Left cardiac atrium (tissue), 4 donors: Measurements from ENCODE around the gene TNS3. TPM values are rescaled to one million over a fixed set of nuclear protein-coding genes. Genes with fewer than 3 reads are reported as not detected.

ENCODE experiments used
- ATAC-seq, 2 donors: fragments of 200-7000 bp; cut with Tn5 transposase; one replicate each; pipeline ENCODE4 v1.9.1; 2020; ENCODE audit warnings: mild to moderate bottlenecking in 2 of 2, moderate library complexity in 2 of 2
- DNase-seq: peaks from one replicate; pipeline ENCODE4 v3.0.0-alpha.2; 2020
- intact Hi-C, 2 donors: fragments of 100-400 bp; cut with DNase I; formaldehyde crosslinking; loops; one replicate each; pipeline versions ENCODE4 v1.14.1 to v1.15.1; 2022 to 2023
- total RNA-seq, 2 donors: library from RNA; stranded (reverse); fragmentation: NEBNext Ultra II Directional; extraction: Animal tissue kit (Norgen Biotek cat#: 25700); gene quantifications; one replicate each; pipeline ENCODE4 v1.2.1, GENCODE V29; 2021
- donor health status: DM: no; HTN: yes; CAD: no.
- donor health status: DM: no; HTN: yes; CAD: no; lungs with severe emphysema.
- donor health status: DM: yes; HTN: yes; CAD: no.
- donor health status: Dilated cardiomyopathy.

The TNS3 gene
- total RNA-seq, 2 donors from 2014 or later = 51.4 to 66.9 TPM

DNA sequence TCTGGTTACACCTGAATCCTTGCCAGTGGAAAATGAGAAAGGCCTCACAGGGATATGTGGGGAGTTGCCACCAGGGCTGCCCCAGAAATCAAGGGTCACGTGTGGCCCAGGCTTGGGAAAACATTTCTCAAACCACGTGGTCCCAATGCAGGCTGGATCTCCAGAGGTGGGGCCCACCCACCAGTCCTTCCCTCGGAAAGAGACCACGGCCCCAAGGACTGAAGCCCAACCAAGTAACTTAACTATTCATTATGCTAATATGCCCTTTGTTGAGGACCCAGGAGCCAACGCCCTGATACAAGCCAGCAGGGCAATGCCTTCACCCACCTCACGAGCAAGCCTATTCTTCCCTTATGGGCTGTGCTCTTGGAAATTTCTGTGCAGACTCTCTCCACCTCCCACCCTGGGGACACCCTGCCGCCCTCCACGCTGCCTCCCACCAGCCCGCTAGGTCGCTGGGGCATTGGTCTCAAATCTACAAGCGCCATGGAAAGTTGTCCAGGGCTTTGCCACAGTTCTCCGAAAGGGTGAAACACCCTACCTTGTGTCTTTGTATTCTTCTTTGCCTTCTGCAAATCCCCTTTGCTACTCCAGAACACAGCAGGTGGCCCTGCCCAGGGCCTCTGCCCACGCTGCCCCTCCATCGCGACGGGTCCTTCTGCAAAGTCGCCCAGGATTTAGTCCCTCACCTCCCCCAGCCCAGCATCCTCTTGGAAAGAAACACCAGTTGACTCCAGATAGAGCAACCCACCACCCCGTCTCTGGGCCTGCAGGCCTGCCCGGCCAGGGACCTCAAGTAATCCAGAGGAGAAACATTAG, 8.8 kb downstream of the TNS3 start:
- intact Hi-C loops = loop anchor here in 1 of 2 donors (10.0 kb wide), 1 partner anchor 128 kb away; no protein-coding TSS in a partner anchor
- ATAC-seq (no peak), DNase-seq (no peak)

DNA sequence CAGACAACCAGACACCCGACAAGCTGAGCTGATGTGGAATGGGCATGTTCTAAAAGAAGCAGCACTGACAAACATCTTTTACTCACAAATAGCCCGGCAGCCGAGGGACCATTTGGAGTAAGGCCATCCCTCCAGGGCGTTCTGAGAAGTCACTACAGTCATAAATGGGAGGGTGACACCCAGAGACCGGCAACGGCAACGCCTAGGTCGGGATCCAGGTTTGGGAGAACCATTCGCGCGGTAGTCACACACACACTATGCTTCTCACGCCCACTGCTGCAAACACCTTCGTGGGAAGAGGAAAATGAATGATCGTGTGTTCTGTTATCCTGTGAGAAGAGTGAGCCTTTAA, 9.8 kb downstream of the TNS3 start:
- DNase-seq (no peak), ATAC-seq (peak; percentile 1 to 3)
- intact Hi-C loops = loop anchor here in 1 of 2 donors (10.0 kb wide), 1 partner anchor 127 kb away; no protein-coding TSS in a partner anchor

- intact Hi-C loops = loop anchor here in 1 of 2 donors (10.0 kb wide), 1 partner anchor 127 kb away; no protein-coding TSS in a partner anchor
- ATAC-seq (peak; percentile 82 to 85), DNase-seq (peak; percentile 88)
Measured at GRCh38 chr7:47571331-47572093, 10.4 kb downstream of the TNS3 start.

DNA sequence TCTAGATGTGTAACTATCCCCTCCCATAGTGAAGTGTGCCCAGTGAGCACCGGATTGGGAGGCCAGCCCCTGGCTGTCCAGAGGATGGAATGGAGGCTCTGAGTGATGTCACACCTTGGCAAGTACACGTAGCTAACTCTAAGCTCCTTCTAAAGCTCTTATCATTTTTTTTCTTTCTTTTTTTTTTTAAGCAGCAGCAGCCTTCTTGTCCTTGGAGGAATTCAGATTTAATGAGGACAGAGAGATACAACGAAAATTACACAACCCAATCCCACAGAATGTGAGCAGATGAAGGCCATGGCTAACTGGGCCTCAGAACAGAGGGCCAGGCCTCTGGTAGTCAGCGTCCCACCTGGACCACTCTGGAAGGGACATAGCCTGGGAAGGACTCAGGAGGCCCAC, 11.3 kb downstream of the TNS3 start:
- ATAC-seq (peak; percentile 50 to 75), DNase-seq (peak; percentile 58)
- intact Hi-C loops = loop anchor here in 1 of 2 donors (10.0 kb wide), 1 partner anchor 126 kb away; no protein-coding TSS in a partner anchor

DNA sequence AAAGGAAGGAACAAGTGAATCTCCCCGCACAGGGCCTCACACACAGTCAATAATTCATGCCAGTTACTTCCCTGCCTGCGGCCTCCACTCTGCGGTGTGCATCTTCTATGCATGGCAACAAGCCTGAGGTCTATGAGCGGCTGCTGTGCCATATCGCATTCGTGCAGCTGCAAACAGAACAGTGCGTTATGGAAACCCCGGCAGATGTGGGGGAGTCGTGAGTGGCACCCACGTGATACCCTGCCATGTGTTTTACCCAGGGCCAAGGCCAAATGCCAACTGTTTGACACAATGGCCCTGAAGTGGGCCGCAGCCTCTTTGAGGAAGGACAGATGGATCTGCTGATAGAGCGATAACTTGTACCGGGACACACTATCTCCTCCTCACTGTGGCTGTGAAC, 13.4 kb downstream of the TNS3 start:
- no peak for DNase-seq

DNA sequence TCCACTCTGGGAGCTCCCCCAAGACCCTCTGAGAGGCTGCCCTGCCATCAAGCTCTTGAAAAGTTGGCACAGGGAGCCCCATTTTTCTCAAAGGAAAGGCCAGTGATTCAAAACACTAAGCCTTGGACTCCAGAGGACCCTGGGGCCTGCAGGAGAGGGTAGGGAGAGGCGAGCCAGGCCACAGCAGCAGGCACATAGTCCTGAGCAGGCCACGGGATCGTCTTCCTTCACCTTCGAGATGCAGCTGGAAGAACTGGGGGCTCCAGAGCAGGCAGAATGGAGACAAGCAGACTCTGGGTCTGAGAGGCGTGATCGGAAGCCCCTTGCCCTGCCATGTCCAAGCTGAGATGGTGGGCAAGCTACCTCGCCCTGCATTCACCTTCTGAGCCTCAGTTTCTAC, 13.9 kb downstream of the TNS3 start:
- ATAC-seq (no peak), DNase-seq (no peak)
- intact Hi-C loops = no loop called here

More for the DNA sequence above, 13.4 kb downstream of the TNS3 start:
- intact Hi-C loops = no loop called here
- ATAC-seq = no peak

- ATAC-seq (no peak), DNase-seq (no peak)
- intact Hi-C loops = no loop called here
Measured at GRCh38 chr7:47565640-47566250, 16.2 kb downstream of the TNS3 start.

DNA sequence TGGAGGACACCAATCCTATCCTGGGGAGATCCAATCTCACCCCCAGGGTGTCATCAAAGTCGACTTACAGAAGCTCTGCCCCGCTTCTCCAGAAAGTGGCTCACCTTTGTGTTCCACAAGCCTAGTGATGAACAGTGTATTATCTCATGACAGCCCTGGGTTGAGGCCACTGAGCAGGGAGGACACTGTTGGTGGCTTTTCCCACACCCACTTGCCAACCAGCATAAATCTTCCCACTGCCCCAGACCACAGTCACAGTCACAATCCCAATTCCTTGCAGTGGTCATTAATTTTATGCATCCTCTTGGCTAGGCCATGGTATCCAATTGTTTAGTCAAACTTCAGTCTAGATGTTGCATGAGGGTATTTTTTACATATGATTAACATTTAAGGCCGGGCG, 18.4 kb downstream of the TNS3 start:
- DNase-seq (no peak), ATAC-seq (no peak)
- intact Hi-C loops = no loop called here

GRCh38 chr7:47561715-47562446, 20.0 kb downstream of the TNS3 start:
- ATAC-seq (peak in 1 of 2 donors; percentile 23), DNase-seq (no peak)
- intact Hi-C loops = no loop called here

DNA sequence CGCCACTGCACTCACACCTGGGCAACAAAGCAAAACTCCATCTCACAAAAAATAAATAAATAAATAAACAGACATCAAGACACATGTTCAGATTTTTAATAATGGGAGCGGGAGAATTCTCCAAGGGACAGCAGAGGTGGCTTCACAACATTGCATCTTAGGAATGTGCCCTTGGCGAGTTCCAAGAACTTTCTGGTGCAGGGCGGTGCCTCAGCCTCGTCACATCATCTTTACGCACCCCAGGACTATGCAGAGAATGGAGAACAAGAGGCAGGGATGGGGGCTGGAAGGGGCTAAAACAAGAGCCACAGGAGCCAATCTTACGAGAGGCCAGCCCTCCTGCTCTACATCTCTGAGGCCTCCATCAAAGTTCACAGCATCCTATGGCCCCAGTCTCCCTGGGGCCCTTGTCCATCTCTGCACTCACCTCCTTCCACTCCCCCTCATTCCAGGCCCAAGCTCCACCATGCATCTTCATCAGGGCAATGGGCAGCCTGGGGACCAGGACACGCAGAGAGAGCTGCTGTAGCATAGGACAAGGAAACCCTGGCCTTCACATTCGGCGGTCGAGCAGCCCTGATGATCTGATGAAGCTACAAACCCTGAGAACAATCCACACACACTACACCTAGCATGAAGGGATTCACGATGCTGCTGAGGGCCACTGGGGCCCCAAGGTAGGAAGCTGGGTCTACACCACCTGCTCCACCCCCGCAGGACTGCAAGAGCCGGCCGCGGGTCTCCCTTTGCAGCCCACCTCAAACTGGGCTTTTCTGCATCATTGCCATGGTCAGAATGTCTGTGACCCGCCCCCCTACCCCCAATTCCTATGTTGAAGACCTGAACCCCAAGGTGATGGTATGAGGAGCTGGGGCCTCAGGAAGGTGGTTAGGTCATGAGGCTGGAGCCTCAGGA, 22.3 kb downstream of the TNS3 start:
- DNase-seq = no peak
- ATAC-seq = no peak
- intact Hi-C loops = no loop called here

DNA sequence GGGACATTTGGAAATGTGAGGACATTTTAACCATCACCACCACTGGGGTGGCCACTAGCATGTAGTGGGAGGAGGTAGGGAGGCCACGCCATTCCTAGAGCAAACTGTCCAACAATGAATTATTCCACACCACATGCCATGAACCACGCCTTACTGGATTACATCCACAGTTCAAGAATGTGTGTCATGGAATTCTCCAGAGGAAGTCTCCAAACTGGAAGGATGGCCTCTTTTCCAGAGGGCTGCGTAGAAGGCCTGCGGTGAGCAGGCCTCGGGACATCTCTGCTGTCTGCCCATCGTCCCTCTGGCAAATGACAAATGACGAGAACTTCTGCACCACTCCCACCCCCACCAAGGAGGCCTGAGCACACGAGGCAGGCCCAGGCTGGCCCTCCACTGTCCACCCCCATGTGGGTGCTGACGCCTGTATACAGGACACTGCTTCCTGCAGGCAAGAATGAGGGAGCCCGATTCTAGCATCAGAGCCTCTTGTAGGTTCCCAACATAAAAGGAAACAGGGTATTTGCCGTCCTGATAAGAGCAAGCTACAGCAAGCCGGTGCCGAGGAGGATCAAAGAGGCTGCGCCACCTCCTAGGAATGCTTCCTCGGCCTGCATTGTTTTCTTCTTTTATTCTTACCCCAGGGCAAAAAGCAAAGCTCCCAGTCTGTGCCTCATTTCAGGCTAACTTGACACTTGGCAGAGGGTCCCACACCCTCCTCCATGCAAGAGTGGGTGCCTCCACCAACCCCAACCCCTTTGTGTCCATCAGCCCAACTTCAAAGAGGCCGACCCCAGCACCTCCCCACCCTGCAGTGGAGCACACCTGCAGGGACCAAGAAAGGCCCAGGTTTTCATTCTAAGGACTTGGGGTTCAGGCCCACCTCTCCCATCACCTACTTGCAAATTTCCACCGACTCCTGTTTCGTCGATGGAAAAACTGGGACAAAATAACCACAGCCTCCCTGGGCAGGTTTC, 23.9 kb downstream of the TNS3 start:
- ATAC-seq (peak; percentile 54 to 68), DNase-seq (no peak)
- intact Hi-C loops = no loop called here

- no peak for ATAC-seq
- no peak for DNase-seq
- intact Hi-C loops = no loop called here
Measured at GRCh38 chr7:47557317-47557693, 24.6 kb downstream of the TNS3 start.

DNA sequence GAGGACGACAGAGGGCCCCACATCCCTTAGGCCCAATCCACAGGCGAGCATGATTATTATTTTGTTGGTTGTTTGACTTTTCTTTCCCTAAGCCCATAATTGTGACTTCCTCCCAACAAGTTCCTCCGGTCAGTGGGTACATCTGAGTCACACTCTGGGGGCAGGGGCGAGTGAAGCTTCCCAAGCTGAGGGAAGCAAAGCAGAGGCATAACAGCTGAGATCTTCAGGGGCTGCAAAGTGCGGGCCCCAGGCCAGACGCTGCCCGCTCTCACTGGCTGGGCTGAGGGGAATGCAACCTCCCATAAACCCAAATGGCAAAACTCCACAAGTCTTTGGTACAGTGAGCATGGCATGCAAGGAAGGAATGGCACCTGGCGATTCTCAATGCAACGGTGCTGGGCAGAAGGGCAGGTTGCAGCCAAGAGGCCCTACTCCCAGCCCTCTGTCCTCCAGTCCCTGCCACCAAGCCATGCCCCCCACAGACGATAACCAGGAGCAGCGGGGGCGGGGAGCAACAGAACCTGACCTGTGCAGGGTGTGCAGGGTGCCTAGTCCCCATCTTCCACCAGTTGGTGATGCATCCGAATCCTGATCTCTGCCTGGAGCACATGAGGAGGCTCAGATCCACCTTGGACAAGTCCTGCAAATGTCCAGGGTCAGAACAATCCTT, 25.3 kb downstream of the TNS3 start:
- intact Hi-C loops = no loop called here
- ATAC-seq = peak in 1 of 2 donors; percentile 17
- DNase-seq = no peak

GRCh38 chr7:47553309-47553708, 28.6 kb downstream of the TNS3 start:
- intact Hi-C loops = no loop called here
- DNase-seq = no peak
- no peak for ATAC-seq

DNA sequence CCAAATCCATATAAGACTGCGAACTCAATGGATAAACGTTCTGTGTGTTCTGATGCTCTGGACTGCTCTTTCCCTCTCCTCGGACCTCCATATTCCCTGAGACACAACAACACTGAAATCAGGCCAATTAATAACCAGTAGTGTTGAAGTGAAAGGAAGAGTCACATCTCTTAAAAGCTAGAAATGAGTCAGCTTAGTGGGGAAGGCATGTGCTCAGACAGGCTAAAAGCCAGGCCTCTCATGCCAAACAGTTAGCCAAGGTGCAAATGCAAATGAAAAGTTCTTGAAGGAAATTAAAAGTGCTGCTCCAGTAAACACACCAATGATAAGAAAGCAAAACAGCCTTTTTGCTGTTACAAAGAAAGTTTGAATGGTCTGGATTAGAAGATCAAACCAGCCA, 29.3 kb downstream of the TNS3 start:
- ATAC-seq = peak; percentile 72 to 86
- intact Hi-C loops = no loop called here
- DNase-seq = no peak

- DNase-seq (peak; percentile 52), ATAC-seq (peak; percentile 71 to 73)
- intact Hi-C loops = no loop called here
Measured at GRCh38 chr7:47551668-47552440, 30.1 kb downstream of the TNS3 start.
